ENCODE measurements around the gene PTX4.

DNA sequence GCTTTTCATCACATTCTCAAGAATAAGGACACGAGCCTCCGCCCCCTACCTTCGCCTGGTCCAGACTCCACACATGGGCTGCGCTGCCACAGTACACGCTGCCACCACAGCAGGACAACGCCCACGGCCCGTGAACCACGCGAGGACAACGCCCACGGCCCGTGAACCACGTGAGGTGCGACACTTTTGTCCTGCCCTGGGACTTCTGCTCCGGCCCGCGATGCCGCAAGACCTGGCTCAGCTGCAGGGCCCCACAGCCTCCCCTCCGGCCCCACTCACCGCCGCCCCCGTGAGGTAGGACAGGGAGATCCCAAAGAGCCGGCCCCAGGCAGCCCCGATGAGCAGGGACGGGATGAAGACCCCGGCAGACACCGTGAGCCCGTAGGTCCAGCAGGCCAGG is 38.5 kb downstream of the PTX4 start:
- TF ChIP-seq NFATC3 (IDR thresholded peaks at IDR 0.05) = no peak
- TF ChIP-seq, protein P1, sequence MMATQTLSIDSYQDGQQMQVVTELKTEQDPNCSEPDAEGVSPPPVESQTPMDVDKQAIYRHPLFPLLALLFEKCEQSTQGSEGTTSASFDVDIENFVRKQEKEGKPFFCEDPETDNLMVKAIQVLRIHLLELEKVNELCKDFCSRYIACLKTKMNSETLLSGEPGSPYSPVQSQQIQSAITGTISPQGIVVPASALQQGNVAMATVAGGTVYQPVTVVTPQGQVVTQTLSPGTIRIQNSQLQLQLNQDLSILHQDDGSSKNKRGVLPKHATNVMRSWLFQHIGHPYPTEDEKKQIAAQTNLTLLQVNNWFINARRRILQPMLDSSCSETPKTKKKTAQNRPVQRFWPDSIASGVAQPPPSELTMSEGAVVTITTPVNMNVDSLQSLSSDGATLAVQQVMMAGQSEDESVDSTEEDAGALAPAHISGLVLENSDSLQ (IDR thresholded peaks at IDR 0.05) = no peak
- no peak for TF ChIP-seq MAFG (tag; conservative IDR thresholded peaks at IDR 0.05)
- TF ChIP-seq, protein P2, sequence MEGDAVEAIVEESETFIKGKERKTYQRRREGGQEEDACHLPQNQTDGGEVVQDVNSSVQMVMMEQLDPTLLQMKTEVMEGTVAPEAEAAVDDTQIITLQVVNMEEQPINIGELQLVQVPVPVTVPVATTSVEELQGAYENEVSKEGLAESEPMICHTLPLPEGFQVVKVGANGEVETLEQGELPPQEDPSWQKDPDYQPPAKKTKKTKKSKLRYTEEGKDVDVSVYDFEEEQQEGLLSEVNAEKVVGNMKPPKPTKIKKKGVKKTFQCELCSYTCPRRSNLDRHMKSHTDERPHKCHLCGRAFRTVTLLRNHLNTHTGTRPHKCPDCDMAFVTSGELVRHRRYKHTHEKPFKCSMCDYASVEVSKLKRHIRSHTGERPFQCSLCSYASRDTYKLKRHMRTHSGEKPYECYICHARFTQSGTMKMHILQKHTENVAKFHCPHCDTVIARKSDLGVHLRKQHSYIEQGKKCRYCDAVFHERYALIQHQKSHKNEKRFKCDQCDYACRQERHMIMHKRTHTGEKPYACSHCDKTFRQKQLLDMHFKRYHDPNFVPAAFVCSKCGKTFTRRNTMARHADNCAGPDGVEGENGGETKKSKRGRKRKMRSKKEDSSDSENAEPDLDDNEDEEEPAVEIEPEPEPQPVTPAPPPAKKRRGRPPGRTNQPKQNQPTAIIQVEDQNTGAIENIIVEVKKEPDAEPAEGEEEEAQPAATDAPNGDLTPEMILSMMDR (IDR thresholded peaks at IDR 0.05 in 2 of 3, conservative IDR thresholded peaks at IDR 0.05 in 1 of 3; ENCODE audit: insufficient read depth in 2 of 3, low read depth in 1 of 3, low read length in 3 of 3) = peak in 2 of 3 experiments; percentile 27; a peak in 2 of 6 replicates
- no peak for TF ChIP-seq REST (IDR thresholded peaks at IDR 0.05; ENCODE audit: borderline replicate concordance)
- no peak for TF ChIP-seq REST (CRISPR knock-in tag; IDR thresholded peaks at IDR 0.05; ENCODE audit: low read depth)
- no peak for TF ChIP-seq ATF6 (CRISPR knock-in tag; IDR thresholded peaks at IDR 0.05)
- TF ChIP-seq, protein P3, sequence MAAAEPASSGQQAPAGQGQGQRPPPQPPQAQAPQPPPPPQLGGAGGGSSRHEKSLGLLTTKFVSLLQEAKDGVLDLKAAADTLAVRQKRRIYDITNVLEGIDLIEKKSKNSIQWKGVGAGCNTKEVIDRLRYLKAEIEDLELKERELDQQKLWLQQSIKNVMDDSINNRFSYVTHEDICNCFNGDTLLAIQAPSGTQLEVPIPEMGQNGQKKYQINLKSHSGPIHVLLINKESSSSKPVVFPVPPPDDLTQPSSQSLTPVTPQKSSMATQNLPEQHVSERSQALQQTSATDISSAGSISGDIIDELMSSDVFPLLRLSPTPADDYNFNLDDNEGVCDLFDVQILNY (CRISPR knock-in tag; IDR thresholded peaks at IDR 0.05) = no peak
- no peak for TF ChIP-seq RAD21 (CRISPR knock-in tag; conservative IDR thresholded peaks at IDR 0.05 in 1 of 2, IDR thresholded peaks at IDR 0.05 in 1 of 2)
- TF ChIP-seq CEBPB (tag; IDR thresholded peaks at IDR 0.05) = no peak
- TF ChIP-seq MXD1 (CRISPR knock-in tag; IDR thresholded peaks at IDR 0.05; ENCODE audit: borderline replicate concordance, poor library complexity, severe bottlenecking) = no peak
- TF ChIP-seq USF1 (CRISPR knock-in tag; IDR thresholded peaks at IDR 0.05) = no peak
